ENCODE data around the gene RPUSD1.

The RPUSD1 gene

DNA sequence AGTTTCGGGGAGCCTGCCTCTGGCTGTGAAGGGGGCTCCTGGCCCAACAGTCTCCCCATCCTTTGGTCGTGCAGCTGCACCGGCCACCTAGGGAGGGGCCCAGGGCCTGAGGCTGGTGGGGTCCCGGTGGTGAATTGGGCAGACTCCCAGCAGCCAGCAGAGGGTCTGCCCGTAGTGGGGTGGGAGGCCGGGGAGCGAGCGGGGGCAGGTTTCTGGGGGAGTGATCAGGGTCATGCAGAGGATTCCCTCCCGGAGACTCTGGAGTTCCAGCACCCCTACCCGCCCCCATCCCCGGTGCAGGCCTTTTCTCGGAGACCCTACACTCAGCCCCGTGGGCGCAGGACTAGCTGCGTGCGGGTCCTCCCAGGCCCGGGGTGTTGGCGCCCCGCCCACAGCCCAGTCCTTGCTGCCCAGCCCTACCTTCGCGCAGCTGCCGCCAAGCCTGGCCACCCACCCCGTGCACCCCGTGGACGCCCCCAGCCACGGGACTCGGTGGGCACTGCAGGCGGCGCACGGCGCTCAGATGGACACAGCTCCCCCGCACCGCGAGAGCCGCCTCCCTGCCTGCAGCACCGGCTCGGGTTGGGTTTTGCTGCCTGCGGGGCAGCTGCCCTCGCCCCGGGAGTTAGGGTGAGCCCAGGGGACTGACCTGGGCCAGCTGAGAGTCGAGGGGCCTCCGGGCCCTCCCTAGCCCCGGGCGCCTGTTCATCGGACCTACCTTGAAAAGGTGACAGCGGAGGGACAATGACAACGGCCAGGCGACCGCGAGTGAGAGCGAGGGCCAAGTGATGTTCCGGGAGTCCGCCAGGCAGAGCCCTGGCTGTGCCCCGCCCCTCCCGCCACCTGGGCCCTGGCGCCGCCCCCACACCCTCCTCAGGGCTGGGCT lies 12.0 kb upstream of the RPUSD1 start, which contains the start of gene GNG13:
GNG13 (minus strand) TSS at position 787 of the 886 bp plus-strand sequence. CDS start 1,657 bp downstream, outside the sequence.
- in situ Hi-C loops (cut with HindIII; ENCODE audit: low sequenced_read_pairs): no loop called here

DNA sequence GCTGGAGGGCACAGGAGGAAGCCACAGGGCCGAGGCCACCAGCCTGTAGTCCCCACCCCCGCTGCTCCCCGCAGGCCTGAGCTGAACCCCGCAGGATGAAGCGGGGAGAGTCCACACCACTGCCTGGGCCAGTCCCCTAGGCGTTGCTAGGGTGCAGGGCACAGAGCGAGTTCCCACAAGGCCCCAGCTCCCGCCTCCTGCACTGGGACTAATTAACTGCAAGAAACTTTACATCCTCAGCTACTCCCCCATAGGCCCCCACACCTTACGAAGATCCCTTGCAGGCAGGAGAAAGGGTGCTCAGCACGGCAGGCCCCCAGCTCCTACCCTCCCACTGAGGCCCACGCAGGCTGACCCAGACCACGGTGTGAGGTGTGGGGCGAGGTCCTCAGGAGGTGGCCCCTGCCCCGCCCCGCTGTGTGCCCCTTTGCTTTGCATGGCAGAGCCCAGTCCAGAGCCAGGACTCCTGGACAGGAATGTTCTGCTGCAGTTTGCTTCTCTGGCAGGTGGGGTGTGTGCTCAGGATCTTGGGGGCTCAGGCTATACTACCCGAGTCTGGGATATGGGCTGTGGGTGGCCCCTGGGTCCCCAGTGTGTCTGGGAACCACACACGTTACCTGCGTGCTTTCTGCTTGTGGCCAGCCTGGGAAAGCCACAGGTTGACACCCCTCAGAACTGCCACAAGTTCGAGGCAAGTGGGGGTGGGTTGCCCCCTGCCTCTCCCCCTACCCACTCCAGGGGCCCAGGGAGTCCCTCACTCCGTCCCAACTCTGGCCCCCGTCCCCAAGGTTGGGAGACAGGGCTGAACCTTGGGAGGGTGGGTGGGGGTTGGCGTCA lies 11.1 kb upstream of the RPUSD1 start:
- in situ Hi-C loops (cut with HindIII; ENCODE audit: low sequenced_read_pairs): no loop called here

DNA sequence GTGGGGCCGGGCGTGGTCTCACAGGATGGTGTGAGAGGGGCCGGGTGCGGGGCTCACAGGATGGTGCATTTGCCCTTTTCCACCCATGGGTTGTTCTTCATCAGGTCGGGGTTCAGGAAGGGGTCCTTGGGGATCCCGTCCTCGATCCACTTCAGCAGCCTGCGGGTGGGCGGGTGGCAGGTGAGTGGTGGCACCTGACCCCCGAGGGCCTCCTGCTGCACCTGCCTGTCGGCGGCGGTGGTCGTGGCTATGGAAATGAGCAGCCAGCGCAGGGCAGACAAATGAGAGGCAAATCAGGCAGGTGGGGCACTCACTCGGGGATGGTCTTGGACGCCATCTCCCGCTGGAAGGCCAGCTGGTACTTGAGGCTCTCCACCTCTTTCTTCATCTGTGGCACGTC lies 10.5 kb upstream of the RPUSD1 start:
- in situ Hi-C loops (cut with HindIII; ENCODE audit: low sequenced_read_pairs): no loop called here

DNA sequence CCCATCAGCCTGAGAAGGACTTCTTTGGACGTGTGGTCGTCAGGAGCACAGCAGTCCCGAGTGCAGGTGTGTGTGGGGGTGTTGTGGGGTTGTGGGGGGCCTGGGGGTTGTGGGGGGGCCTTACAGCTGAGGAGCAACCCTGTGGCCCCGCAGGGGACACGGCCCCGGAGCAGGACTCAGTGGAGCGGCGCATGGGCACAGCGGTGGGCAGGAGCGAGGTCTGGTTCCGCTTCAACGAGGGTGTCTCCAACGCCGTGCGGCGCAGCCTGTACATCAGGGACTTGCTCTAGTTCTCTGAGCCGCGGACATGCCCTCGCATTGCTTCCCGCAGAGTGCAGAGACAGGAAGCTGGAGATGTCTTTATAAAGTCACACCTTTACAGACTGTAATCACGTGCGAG lies 9.5 kb upstream of the RPUSD1 start:
- in situ Hi-C loops (cut with HindIII; ENCODE audit: low sequenced_read_pairs): no loop called here

DNA sequence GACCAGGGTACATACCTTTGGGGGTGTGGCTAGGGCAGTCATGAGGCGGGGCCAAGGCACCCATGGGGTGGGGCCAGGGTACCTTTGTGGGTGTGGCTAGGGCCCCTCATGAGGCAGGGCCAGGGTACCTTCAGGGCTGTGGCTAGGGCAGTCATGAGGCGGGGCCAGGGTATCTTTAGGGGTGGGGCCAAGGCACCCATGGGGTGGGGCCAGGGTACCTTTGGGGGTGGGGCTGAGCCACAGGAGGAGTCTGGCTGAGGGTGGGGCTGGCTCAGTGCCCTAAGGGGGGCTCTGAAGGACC lies 8.9 kb upstream of the RPUSD1 start:
- in situ Hi-C loops (cut with HindIII; ENCODE audit: low sequenced_read_pairs): no loop called here

DNA sequence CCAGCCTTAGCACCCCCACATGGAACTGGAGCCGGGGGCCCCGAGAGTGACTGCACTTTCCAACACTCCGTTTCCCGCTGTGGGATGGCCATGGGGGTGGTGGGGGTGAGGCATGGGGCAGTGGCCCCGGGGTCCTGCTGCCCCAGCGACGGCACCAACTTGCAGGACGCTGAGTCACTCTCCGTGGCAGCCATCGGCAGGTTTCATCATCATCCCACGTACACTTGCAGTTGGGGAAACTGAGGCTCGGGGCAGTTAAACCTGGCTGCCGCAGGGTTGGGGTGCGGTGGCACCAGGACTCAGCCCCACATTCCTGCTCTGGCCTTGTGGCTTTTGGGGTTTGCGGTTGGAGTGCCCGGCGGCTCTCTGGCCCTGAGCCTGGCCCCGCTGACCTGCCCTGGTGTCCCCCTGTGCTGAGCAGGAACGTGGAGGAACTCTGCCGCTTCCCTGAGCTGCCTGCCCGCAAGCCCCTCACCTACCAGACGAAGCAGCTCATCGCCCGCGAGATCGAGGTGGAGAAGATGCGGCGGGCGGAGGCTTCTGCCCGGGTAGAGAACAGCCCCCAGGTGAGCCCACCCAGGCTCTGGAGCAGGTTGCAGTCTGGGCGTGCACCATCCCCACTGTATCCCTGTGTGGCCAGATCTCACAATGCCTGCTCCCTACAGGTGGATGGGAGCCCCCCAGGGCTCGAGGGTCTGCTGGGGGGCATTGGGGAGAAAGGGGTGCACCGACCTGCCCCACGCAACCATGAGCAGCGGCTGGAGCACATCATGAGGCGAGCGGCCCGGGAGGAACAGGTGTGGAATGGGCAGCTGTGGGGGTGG lies 8.3 kb upstream of the RPUSD1 start:
- in situ Hi-C loops (cut with HindIII; ENCODE audit: low sequenced_read_pairs): no loop called here

DNA sequence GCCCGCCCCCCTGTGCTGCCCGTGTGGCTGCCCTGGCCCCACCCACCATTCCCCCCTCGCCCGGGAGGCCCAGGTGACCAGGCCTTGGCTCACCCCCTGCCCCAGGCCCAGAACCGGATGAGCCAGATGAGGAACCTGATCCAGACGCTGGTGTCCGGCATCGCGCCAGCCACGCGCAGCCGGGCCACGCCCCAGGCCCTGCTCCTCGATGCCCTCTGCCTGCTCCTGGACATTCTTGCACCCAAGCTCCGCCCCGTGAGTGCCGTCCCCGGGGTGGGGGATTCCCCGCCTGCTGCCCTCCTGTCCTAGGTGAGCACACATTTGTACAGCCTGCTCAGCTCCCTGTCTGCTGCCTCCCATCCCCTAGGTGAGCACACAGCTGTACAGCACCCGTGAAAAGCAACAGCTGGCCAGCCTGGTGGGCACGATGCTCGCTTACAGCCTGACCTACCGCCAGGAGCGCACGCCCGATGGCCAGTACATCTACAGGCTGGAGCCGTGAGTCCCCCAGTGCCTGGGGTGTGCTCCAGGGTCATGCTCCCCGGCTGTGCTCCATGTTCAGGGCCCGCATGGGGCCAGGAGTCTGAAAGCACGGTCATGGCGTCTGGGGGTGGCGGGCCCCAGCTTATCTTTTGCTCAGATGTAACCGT lies 7.5 kb upstream of the RPUSD1 start:
- in situ Hi-C loops (cut with HindIII; ENCODE audit: low sequenced_read_pairs): no loop called here

DNA sequence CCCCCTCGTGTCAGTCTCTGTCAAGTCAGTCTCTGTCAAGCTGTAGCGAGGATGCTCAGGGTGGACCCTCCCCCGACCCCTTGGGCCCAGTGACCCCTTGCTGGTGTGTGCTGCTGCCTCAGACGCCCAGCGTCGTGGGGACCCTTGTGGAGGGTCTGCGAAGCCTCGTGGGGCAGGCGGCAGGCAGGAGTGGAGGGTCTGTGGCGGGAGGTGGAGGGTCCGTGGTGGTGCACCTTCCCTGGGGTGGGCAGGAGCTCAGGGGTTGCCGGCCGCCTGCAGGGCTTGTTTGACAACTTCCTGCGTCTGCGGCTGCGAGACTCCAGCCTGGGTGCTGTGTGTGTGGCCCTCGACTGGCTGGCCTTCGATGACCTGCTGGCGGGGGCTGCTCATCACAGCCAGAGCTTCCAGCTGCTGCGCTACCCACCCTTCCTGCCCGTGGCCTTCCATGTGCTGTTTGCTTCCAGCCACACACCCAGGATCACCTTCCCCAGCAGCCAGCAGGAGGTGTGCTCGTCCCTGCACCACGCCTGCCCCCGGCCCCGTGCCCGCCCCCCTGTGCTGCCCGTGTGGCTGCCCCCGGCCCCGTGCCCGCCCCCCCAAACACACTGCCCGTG lies 6.8 kb upstream of the RPUSD1 start:
- in situ Hi-C loops (cut with HindIII; ENCODE audit: low sequenced_read_pairs): no loop called here

DNA sequence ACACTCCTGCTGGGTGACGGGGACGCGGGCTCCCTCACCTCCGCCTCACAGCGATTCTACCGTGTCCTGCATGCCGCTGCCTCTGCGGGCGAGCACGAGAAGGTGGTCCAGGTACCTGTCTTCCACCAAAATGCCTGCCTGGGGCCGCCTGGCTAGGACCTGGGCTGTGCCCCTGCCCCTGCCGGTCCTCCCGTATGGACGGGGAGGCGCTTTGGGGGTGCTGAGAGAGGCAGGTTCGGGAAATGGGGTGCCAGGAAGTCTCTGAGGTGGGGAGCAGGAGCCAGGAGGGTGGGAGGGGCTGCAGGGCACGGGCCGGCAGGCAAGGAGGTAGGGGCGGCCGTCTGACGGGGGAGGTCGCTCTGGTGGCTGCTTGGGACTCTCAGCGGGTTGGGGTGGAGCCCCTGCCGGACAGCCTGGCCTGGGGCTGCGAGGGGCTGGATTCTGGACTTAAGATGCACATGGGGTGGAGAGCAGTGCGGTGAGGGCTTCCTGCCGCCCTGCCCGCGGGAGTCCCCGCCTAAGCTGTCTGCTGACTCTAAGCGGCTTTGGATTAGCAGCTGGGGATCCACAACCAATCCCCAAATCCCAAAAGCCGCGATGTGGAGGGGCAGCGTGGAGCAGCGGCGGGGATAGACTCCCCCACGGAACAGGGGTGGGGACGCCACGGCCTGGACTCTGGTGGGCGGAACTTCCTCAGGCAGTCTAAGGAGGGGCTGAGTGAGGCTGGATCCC lies 6.1 kb upstream of the RPUSD1 start:
- in situ Hi-C loops (cut with HindIII; ENCODE audit: low sequenced_read_pairs): no loop called here

DNA sequence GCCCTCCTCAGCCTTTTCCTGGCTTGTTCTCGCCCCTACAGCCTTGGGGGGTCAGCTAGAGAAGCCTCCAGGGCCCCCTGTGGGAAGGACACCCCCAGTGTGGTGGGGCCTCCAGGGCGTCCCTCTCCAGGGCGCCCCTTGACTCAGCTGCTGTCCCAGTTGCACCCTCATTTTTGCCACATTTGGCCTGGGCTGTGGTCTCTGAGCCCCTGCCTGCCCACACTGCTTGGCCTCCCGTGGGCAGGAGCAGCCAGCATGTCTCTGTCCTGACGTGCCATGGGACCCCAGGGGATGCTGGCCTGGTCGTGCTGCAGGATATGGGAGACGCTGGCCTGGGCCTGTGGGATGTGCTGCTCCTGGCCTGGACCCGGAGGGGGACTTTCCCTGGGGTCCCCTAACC lies 5.2 kb upstream of the RPUSD1 start:
- in situ Hi-C loops (cut with HindIII; ENCODE audit: low sequenced_read_pairs): no loop called here

DNA sequence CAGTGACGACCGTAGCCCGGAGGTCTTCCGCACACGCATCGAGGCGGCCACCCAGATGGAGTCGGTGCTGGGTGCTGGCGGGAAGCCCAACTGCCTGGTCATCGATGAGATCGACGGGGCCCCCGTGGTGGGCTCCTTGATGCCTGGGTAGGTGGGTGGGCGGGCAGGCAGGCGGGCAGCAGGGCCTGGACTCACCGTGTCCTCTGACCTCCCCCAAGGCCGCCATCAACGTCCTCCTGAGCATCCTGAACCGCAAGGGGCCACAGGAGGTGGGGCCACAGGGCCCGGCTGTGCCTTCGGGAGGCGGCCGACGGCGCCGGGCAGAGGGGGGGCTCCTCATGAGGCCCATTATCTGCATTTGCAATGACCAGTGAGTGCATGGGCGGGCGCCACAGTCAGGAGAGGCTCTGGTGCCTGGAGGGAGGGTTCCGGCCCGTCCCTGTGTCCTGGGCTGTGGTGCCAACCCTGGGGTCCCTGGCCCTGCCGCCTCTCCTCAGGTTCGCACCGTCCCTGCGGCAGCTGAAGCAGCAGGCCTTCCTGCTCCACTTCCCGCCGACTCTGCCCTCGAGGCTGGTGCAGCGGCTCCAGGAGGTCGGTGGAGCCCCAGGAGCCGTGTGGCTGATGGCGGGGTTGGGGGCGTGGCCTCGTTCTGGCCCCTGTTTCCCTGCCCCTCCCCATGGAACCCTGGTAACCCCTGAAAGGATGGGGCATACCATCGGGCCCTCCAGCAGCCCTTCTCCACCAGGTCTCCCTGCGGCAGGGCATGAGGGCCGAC lies 4.2 kb upstream of the RPUSD1 start:
- in situ Hi-C loops (cut with HindIII; ENCODE audit: low sequenced_read_pairs): no loop called here

DNA sequence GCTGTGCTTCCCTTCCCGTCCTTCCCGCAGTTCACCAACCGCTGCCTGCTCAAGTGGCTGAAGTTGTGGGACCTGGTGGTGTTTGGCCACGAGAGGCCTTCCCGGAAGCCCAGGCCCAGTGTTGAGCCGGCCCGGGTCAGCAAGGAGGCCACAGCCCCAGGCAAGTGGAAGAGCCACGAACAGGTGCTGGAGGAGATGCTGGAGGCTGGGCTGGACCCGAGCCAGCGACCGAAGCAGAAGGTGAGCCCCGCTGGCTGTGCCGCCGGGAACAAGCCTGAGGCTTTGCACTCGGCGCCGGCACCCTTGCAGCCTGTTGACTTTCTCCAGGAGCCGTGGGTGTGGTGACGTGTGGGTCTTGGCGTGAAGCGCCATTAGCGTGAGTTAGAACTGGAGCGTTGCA lies 3.0 kb upstream of the RPUSD1 start:
- in situ Hi-C loops (cut with HindIII; ENCODE audit: low sequenced_read_pairs): no loop called here

DNA sequence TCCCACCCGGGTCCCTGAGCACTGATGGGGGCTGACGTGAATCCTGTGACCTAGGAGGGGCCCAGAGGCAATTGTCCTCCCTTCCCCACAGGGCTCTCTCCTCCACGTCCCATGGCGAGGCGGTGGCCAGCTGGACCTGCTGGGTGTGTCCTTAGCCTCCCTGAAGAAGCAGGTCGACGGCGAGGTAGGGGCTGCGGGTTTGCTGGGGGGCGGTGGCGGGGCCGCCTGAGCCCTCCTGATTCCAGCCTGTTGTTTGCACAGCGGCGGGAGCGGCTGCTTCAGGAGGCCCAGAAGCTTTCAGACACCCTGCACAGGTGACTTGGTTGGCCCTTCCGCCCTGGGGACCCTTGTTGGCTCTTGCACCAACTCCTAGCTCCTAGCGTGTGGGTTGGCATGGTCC lies 1.9 kb upstream of the RPUSD1 start:
- in situ Hi-C loops (cut with HindIII; ENCODE audit: low sequenced_read_pairs): no loop called here

DNA sequence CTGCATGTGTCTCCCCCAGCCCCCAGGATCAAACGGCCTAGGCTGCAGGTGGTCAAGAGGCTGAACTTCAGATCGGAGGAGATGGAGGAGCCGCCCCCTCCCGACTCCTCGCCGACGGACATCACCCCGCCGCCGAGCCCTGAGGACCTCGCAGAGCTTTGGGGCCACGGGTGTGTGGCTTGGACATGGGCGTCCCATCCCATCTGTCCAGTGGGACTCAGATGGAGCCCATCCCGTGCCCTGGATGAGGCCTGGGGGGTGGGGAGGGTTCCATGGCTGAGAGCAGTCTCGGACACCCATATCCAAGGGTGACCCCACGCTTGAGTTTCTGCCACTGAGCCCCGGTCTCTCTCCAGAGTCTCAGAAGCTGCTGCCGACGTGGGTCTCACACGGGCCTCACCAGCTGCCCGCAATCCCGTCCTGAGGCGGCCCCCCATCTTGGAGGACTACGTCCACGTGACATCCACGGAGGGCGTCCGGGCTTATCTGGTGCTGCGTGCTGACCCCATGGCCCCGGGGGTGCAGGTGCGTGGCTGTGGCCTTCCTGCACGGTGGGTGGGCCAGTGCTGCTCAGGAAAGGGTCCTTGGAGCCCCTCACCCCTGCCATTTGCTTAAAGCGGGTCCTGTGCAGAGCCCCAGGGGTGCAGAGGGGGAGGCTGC lies 1.1 kb upstream of the RPUSD1 start:
- in situ Hi-C loops (cut with HindIII; ENCODE audit: low sequenced_read_pairs): no loop called here

DNA sequence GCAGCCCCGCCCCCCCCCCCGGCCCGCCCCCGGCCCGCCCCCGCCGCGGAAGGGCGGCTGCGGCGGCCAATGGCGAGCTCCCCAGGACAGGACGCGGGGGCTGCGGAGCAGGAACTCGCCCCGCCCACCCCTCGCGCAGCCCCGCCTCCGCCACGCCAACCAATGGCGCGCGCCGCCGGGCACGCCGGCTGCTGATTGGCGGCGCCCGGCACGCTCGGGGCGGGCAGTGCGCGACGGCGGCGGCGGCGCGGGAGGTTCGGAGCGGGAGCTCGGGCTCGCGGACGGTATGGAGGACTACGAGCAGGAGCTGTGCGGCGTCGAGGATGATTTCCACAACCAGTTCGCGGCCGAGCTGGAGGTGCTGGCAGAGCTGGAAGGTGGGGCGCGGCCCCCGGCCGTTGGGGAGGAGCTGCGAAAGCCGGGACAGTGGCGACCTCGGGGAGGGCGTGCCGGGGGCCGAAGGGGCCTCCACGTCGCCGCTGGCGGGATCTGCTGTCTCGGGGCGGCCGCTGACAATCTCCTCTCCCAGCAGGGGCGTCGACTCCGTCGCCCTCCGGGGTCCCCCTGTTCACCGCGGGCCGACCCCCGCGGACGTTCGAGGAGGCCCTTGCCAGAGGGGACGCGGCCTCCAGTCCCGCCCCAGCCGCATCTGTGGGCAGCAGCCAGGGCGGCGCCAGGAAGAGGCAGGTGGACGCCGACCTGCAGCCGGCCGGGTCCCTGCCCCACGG lies 382 bp upstream of the RPUSD1 start, which contains the start of gene CHTF18:
CHTF18 (plus strand) TSS at position 222 of the 728 bp plus-strand sequence; CDS start at position 287, 65 bp downstream.
- in situ Hi-C loops (cut with HindIII; ENCODE audit: low sequenced_read_pairs): no loop called here

DNA sequence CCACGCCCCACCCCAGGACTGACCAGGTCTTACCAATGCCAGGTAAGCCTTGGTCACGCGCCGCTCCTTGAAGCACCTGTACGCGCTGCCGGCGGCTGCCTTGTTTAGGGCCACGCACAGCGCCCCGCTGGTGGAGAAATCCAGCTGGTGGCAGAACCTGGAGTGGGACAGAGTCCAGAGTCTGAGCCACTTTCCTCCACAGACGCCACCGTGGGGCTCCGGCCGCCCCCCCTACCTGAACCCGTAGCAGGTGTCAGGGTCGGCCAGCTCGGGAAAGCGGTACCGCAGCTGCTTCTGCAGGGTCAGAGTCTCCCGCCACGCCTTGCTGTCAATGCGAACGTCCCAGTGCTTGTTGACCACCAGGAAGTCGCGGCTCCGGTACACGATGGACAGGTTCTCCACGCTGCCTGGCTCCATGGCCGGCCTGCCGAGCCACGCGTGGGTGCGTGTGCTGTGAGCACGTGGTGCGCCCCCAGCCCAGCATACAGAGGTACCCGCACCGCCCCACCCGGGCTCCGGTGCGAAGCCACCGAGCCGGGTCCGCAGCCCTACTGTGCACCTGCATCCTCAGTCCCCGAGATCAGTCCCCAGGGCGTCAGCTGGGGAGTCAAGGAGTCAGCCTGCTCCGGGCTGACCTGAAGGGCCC lies 737 bp downstream of the RPUSD1 start:
- in situ Hi-C loops (cut with HindIII; ENCODE audit: low sequenced_read_pairs): no loop called here
